IMR-90 (cell line): ENCODE data around the gene CDYL2.

Experiments used
- BHLHE40 ChIP-seq: fragments of 150-350 bp; IDR thresholded peaks from 2 replicates; pipeline ENCODE4 v1.6.1; 2016; ENCODE audit warnings: mild to moderate bottlenecking, low read depth, low read length
- CEBPB ChIP-seq: IDR thresholded peaks from 2 replicates; pipeline ENCODE4 v1.6.1; 2012; ENCODE audit warnings: low read depth, low read length, improper control_type of control experiment
- CTCF ChIP-seq: conservative IDR thresholded peaks from 2 replicates; pipeline ENCODE4 v1.5.1; 2012; ENCODE audit warnings: mild to moderate bottlenecking, low read depth, low read length, improper control_type of control experiment
- ELK1 ChIP-seq: fragments of 150-350 bp; IDR thresholded peaks from 2 replicates; pipeline ENCODE4 v1.6.1; 2016; ENCODE audit warnings: low read depth, mild to moderate bottlenecking, low read length, moderate library complexity, borderline replicate concordance
- MAFK ChIP-seq: IDR thresholded peaks from 2 replicates; pipeline ENCODE4 v1.6.1; 2012; ENCODE audit warnings: low read depth, low read length, improper control_type of control experiment
- MAZ ChIP-seq: IDR thresholded peaks from 2 replicates; pipeline ENCODE4 v1.6.1; 2012; ENCODE audit warnings: low read depth, mild to moderate bottlenecking, low read length, improper control_type of control experiment, moderate library complexity, borderline replicate concordance
- POLR2A ChIP-seq: IDR thresholded peaks from 2 replicates; pipeline ENCODE4 v1.6.1; 2012; ENCODE audit warnings: mild to moderate bottlenecking, low read depth, low read length
- RAD21 ChIP-seq: IDR thresholded peaks from 2 replicates; pipeline ENCODE4 v1.6.1; 2012; ENCODE audit warnings: low read length, improper control_type of control experiment
- RCOR1 ChIP-seq: IDR thresholded peaks from 2 replicates; pipeline ENCODE4 v1.6.1; 2012; ENCODE audit warnings: mild to moderate bottlenecking, low read length, improper control_type of control experiment; ENCODE audit not compliant: insufficient replicate concordance
- RFX5 ChIP-seq: IDR thresholded peaks from 2 replicates; pipeline ENCODE4 v1.8.0; 2012; ENCODE audit warnings: low read depth, mild to moderate bottlenecking, low read length, moderate library complexity
- SMC3 ChIP-seq: fragments of 150-350 bp; IDR thresholded peaks from 2 replicates; pipeline ENCODE4 v1.6.1; 2016; ENCODE audit warnings: low read depth, mild to moderate bottlenecking, antibody characterized with exemption, low read length, moderate library complexity
- USF2 ChIP-seq: fragments of 150-350 bp; IDR thresholded peaks from 2 replicates; pipeline ENCODE4 v1.6.1; 2017; ENCODE audit warnings: mild to moderate bottlenecking, antibody characterized with exemption, low read length, low read depth

GRCh38 chr16:80828495-80828894, 24.1 kb upstream of the CDYL2 start:
- no peak for TF ChIP-seq CTCF
- no peak for TF ChIP-seq POLR2A
- TF ChIP-seq CEBPB: no peak
- no peak for TF ChIP-seq RAD21
- TF ChIP-seq ELK1: no peak
- TF ChIP-seq USF2: no peak
- TF ChIP-seq BHLHE40: no peak
- TF ChIP-seq MAZ: no peak
- no peak for TF ChIP-seq MAFK
- no peak for TF ChIP-seq RCOR1
- TF ChIP-seq RFX5: no peak
- TF ChIP-seq SMC3: no peak
